Naive thymus-derived CD4-positive, alpha-beta T cell (primary cell): ENCODE data around the gene LST1. TPM values are rescaled to one million over a fixed set of nuclear protein-coding genes. Genes with fewer than 3 reads are reported as not detected.

Experiments
- ATAC-seq: fragments of 150-1000 bp; cut with Tn5 transposase; 2 replicates; pipeline ENCODE4 v1.10.0; 2021; ENCODE audit warnings: mild to moderate bottlenecking, moderate library complexity
- CTCF ChIA-PET: fragments of 350-600 bp; sonication (Branson Sonifier 250); formaldehyde crosslinking; loops from one replicate; lab custom pipeline; 2021; ENCODE audit warnings: antibody characterized with exemption; lab: Charles Lee
- POLR2A ChIA-PET: fragments of 350-600 bp; sonication (Branson Sonifier 250); formaldehyde crosslinking; loops from one replicate; lab custom pipeline; 2021; ENCODE audit warnings: antibody characterized with exemption, inconsistent platforms; lab: Charles Lee
- DNase-seq, 9 donors: peaks; one replicate each; pipeline versions ENCODE4 v3.0.0 to v3.0.0-alpha.2; 2020 to 2022; ENCODE audit warnings: mixed read lengths in 1 of 9
- H3K27ac ChIP-seq: one replicate; pipeline ENCODE4 v1.7.0; 2013; ENCODE audit warnings: mild to moderate bottlenecking, low read depth, low read length, moderate library complexity
- H3K27me3 ChIP-seq, 2 donors: one replicate each; pipeline ENCODE4 v1.7.0; 2013; ENCODE audit warnings: low read length in 2 of 2, mild to moderate bottlenecking in 2 of 2, moderate library complexity in 2 of 2; ENCODE audit not compliant: control insufficient read depth in 2 of 2, insufficient read depth in 2 of 2
- H3K36me3 ChIP-seq, 3 experiments: 1 replicate in 2 of 3; 2 replicates in 1 of 3; pipeline ENCODE4 v1.7.0; 2013; ENCODE audit warnings: low read length in 3 of 3, mild to moderate bottlenecking in 3 of 3, moderate library complexity in 1 of 3; ENCODE audit not compliant: insufficient read depth in 3 of 3, control insufficient read depth in 2 of 3
- H3K4me1 ChIP-seq, 2 donors: one replicate each; pipeline ENCODE4 v1.7.0; 2013; ENCODE audit warnings: low read length in 2 of 2, mild to moderate bottlenecking in 2 of 2, moderate library complexity in 1 of 2; ENCODE audit not compliant: control insufficient read depth in 2 of 2, insufficient read depth in 2 of 2
- H3K4me3 ChIP-seq: 2 replicates; pipeline ENCODE4 v1.7.0; 2013; ENCODE audit warnings: mild to moderate bottlenecking, low read length
- H3K9me3 ChIP-seq, 3 experiments: 1 replicate in 2 of 3; 2 replicates in 1 of 3; pipeline ENCODE4 v1.7.0; 2013; ENCODE audit warnings: low read length in 3 of 3; ENCODE audit not compliant: control insufficient read depth in 2 of 3
- H3K27ac Mint-ChIP-seq, 9 donors: one replicate each; pipeline ENCODE4 v1.8.0; 2020 to 2022; ENCODE audit warnings: mixed read lengths in 9 of 9, mild to moderate bottlenecking in 8 of 9, moderate library complexity in 5 of 9, inconsistent platforms in 2 of 9
- H3K27me3 Mint-ChIP-seq, 5 donors: one replicate each; pipeline ENCODE4 v1.8.0; 2021 to 2022; ENCODE audit warnings: mixed read lengths in 5 of 5, mild to moderate bottlenecking in 1 of 5
- H3K36me3 Mint-ChIP-seq, 5 donors: one replicate each; pipeline ENCODE4 v1.8.0; 2020 to 2022; ENCODE audit warnings: mixed read lengths in 5 of 5, mild to moderate bottlenecking in 3 of 5, inconsistent platforms in 1 of 5
- H3K4me1 Mint-ChIP-seq, 7 donors: one replicate each; pipeline ENCODE4 v1.8.0; 2020 to 2022; ENCODE audit warnings: mixed read lengths in 7 of 7, mild to moderate bottlenecking in 3 of 7, inconsistent platforms in 1 of 7
- H3K4me3 Mint-ChIP-seq, 10 donors: one replicate each; pipeline ENCODE4 v1.8.0; 2020 to 2022; ENCODE audit warnings: mild to moderate bottlenecking in 10 of 10, mixed read lengths in 10 of 10, moderate library complexity in 6 of 10, inconsistent platforms in 2 of 10
- H3K9me3 Mint-ChIP-seq, 11 donors: one replicate each; pipeline ENCODE4 v1.8.0; 2020 to 2022; ENCODE audit warnings: mixed read lengths in 11 of 11, mild to moderate bottlenecking in 4 of 11, inconsistent platforms in 1 of 11, moderate library complexity in 1 of 11
- intact Hi-C, 2 donors: fragments of 100-400 bp; cut with micrococcal nuclease; formaldehyde crosslinking; loops; one replicate each; pipeline ENCODE4 v1.15.1; 2023
- polyA plus RNA-seq, 2 donors: library from polyadenylated mRNA; unstranded; fragments of 300-500 nt; fragmentation: Illumina TruSeq; gene quantifications; one replicate each; pipeline ENCODE4 v1.2.3, GENCODE V29; 2021
- total RNA-seq, 6 experiments: library from RNA in 5 of 6; stranded (reverse) in 5 of 6; gene quantifications; 1 replicate in 5 of 6; 2 replicates in 1 of 6; pipeline ENCODE4 v1.2.3 and lab custom pipeline; 2021 to 2026

Gene LST1
- total and polyA plus RNA-seq, 7 experiments from 2014 or later = 8.4 to 234 (median 16.2) TPM

DNA sequence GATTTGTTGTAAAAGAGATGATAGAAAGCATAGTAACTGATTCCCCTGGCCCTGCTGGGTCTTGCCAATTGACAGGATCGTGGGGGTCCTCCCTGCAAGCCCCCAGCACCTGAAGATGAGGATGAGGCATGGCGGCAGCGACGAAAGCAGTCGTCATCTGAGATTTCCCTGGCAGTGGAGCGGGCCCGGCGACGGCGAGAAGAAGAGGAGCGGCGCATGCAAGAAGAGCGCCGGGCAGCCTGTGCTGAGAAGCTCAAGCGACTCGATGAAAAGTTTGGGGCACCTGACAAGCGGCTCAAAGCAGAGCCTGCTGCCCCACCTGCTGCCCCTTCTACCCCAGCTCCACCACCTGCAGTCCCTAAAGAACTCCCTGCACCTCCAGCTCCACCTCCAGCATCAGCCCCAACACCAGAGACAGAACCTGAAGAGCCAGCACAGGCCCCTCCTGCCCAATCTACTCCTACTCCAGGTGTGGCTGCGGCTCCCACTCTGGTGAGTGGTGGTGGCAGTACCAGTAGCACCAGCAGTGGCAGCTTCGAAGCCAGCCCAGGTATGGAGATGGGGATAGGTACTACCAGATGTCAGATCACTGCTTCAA lies 41.7 kb downstream of the LST1 start:
- Histone ChIP-seq H3K27me3 (no peaks in the 10 kb centered on the region), H3K36me3 (peaks cover 20 to 95% (median 35%) of the 10 kb centered on the region in 3 experiments), H3K4me1 (no peaks in the 10 kb centered on the region), H3K9me3 (no peaks in the 10 kb centered on the region), H3K4me3 (no peak overlapping the region), H3K27ac (no peak overlapping the region)
- no peak for ATAC-seq
- ChIA-PET POLR2A (interaction anchor here (1.3 to 66.4 kb wide), 3 partner anchors 12 to 64 kb away, joined by 4 to 3078 read pairs (median 7); partner anchors contain the start of genes ATP6V1G2, BAG6, DDX39B and LST1), CTCF (no interaction called here)
- DNase-seq = no peak
- peaks cover 0 to 20% (median 4%) of the 10 kb centered on the region in 7 donors for H3K4me1 Mint-ChIP-seq
- H3K27ac Mint-ChIP-seq = peak overlapping the region in 1 of 9 donors; percentile 36
- intact Hi-C loops = no loop called here
- H3K27me3 Mint-ChIP-seq = no peaks in the 10 kb centered on the region
- H3K4me3 Mint-ChIP-seq = no peak overlapping the region
- H3K9me3 Mint-ChIP-seq = no peaks in the 10 kb centered on the region
- H3K36me3 Mint-ChIP-seq = peaks cover 14 to 57% (median 26%) of the 10 kb centered on the region in 5 donors

DNA sequence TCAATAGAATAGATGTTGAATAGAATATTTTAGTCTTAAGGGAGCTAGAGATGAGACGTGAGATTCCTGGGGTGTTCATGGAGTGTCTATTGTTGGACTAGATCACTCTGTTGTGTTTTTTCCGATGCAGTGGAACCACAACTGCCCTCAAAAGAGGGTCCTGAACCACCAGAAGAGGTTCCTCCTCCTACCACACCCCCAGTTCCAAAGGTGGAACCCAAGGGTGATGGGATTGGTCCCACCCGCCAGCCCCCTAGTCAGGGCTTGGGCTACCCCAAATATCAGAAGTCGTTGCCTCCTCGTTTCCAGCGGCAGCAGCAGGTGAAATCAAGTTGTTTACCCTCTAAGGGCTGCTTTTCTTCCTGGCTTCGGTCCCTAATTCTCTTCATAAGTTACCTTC lies 42.9 kb downstream of the LST1 start:
- DNase-seq (no peak), ATAC-seq (no peak)
- Histone ChIP-seq H3K36me3 (peaks cover 27 to 100% (median 39%) of the 10 kb centered on the region in 3 experiments), H3K4me1 (no peaks in the 10 kb centered on the region), H3K4me3 (no peak overlapping the region), H3K27ac (no peak overlapping the region), H3K9me3 (no peaks in the 10 kb centered on the region), H3K27me3 (no peaks in the 10 kb centered on the region)
- intact Hi-C loops = no loop called here
- Mint-ChIP-seq H3K9me3 (no peaks in the 10 kb centered on the region), H3K4me1 (peaks cover 0 to 16% (median 2%) of the 10 kb centered on the region in 7 donors), H3K27ac (peak overlapping the region in 3 of 9 donors; percentile 53 to 86 (median 67)), H3K27me3 (no peaks in the 10 kb centered on the region), H3K36me3 (peaks cover 13 to 56% (median 26%) of the 10 kb centered on the region in 5 donors), H3K4me3 (no peak overlapping the region)
- CTCF ChIA-PET = no interaction called here
- POLR2A ChIA-PET = interaction anchor here (0.5 to 66.4 kb wide), 4 partner anchors 19 to 362 kb away, joined by 3 to 3078 read pairs (median 3); partner anchors contain the start of genes ATP6V1G2, DDX39B, LST1 and LTA

GRCh38 chr6:31630177-31630934 lies 44.3 kb downstream of the LST1 start:
- Histone ChIP-seq H3K9me3 (no peaks in the 10 kb centered on the region), H3K27me3 (no peaks in the 10 kb centered on the region), H3K4me3 (no peak overlapping the region), H3K4me1 (no peaks in the 10 kb centered on the region), H3K36me3 (peaks cover 25 to 100% (median 38%) of the 10 kb centered on the region in 3 experiments), H3K27ac (no peak overlapping the region)
- Mint-ChIP-seq H3K9me3 (no peaks in the 10 kb centered on the region), H3K4me3 (no peak overlapping the region), H3K4me1 (peaks cover 0 to 17% (median 3%) of the 10 kb centered on the region in 7 donors), H3K27ac (peak overlapping the region in 3 of 9 donors; percentile 57 to 82 (median 78)), H3K27me3 (no peaks in the 10 kb centered on the region), H3K36me3 (peaks cover 15 to 56% (median 29%) of the 10 kb centered on the region in 5 donors)
- ATAC-seq = no peak
- DNase-seq = no peak
- intact Hi-C loops = no loop called here
- CTCF ChIA-PET = no interaction called here
- POLR2A ChIA-PET = interaction anchor here (0.6 to 1.2 kb wide), 2 partner anchors 23 to 1713 kb away, joined by 3 to 4 read pairs; no protein-coding TSS in a partner anchor

DNA sequence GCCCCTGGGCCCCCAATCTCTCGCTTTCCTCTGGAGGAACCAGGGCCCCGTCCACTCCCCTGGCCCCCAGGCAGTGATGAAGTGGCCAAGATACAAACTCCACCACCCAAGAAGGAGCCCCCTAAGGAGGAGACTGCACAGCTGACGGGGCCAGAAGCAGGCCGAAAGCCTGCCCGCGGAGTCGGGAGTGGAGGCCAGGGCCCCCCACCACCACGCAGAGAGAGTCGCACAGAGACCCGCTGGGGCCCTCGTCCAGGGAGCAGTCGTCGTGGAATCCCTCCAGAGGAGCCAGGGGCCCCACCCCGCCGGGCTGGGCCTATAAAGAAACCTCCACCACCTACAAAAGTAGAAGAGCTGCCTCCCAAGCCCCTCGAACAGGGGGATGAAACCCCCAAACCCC lies 45.1 kb downstream of the LST1 start:
- Histone ChIP-seq H3K27ac (no peak overlapping the region), H3K4me1 (no peaks in the 10 kb centered on the region), H3K4me3 (no peak overlapping the region), H3K36me3 (peaks cover 17 to 100% (median 31%) of the 10 kb centered on the region in 3 experiments), H3K9me3 (no peaks in the 10 kb centered on the region), H3K27me3 (no peaks in the 10 kb centered on the region)
- CTCF ChIA-PET = no interaction called here
- no peak overlapping the region for H3K27ac Mint-ChIP-seq
- ATAC-seq (no peak), DNase-seq (no peak)
- H3K36me3 Mint-ChIP-seq = peaks cover 15 to 56% (median 30%) of the 10 kb centered on the region in 5 donors
- H3K4me3 Mint-ChIP-seq = no peak overlapping the region
- intact Hi-C loops = no loop called here
- H3K4me1 Mint-ChIP-seq = peaks cover 0 to 15% (median 0%) of the 10 kb centered on the region in 7 donors
- POLR2A ChIA-PET = no interaction called here
- H3K27me3 Mint-ChIP-seq = no peaks in the 10 kb centered on the region
- H3K9me3 Mint-ChIP-seq = no peaks in the 10 kb centered on the region

DNA sequence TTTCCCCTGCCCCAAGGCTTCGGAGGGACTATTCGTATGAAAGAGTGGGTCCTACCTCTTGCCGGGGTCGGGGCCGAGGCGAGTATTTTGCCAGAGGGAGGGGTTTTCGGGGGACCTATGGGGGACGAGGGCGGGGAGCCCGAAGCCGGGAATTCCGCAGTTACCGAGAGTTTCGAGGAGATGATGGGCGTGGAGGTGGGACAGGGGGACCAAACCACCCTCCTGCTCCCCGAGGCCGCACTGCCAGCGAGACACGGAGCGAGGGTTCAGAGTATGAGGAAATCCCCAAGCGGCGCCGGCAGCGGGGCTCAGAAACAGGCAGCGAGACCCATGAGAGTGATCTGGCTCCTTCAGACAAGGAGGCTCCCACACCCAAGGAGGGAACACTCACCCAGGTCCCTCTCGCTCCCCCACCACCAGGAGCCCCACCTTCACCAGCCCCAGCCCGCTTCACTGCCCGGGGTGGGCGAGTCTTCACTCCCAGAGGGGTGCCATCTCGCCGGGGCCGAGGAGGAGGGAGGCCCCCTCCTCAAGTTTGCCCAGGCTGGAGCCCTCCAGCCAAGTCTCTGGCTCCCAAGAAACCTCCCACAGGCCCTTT lies 45.7 kb downstream of the LST1 start:
- Mint-ChIP-seq H3K36me3 (peaks cover 15 to 56% (median 24%) of the 10 kb centered on the region in 5 donors), H3K27ac (peak overlapping the region in 1 of 9 donors; percentile 8), H3K9me3 (no peaks in the 10 kb centered on the region), H3K4me3 (no peak overlapping the region), H3K27me3 (no peaks in the 10 kb centered on the region), H3K4me1 (peaks cover 0 to 17% (median 0%) of the 10 kb centered on the region in 7 donors)
- Histone ChIP-seq H3K4me3 (no peak overlapping the region), H3K27ac (no peak overlapping the region), H3K4me1 (no peaks in the 10 kb centered on the region), H3K27me3 (no peaks in the 10 kb centered on the region), H3K36me3 (peaks cover 16 to 100% (median 26%) of the 10 kb centered on the region in 3 experiments), H3K9me3 (no peaks in the 10 kb centered on the region)
- ATAC-seq = no peak
- intact Hi-C loops = no loop called here
- DNase-seq = no peak
- ChIA-PET POLR2A (no interaction called here), CTCF (no interaction called here)

DNA sequence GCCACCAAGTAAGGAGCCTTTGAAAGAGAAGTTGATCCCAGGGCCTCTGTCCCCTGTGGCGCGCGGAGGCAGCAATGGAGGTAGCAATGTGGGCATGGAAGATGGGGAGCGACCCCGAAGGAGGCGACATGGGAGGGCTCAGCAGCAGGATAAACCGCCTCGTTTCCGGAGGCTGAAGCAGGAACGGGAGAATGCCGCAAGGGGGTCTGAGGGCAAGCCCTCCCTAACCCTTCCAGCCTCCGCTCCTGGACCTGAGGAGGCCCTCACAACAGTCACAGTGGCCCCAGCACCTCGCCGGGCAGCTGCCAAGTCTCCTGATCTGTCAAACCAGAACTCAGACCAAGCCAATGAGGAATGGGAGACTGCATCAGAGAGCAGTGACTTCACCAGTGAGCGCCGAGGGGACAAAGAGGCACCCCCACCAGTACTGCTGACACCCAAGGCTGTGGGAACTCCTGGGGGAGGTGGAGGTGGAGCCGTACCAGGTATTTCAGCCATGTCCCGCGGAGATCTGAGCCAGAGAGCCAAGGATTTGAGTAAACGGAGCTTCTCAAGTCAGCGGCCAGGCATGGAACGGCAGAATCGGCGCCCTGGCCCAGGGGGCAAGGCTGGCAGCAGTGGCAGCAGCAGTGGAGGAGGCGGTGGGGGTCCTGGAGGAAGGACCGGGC lies 46.3 kb downstream of the LST1 start:
- ChIA-PET CTCF (no interaction called here), POLR2A (no interaction called here)
- H3K9me3 Mint-ChIP-seq = no peaks in the 10 kb centered on the region
- Histone ChIP-seq H3K9me3 (no peaks in the 10 kb centered on the region), H3K4me1 (no peaks in the 10 kb centered on the region), H3K27me3 (no peaks in the 10 kb centered on the region), H3K36me3 (peaks cover 15 to 100% (median 21%) of the 10 kb centered on the region in 3 experiments), H3K4me3 (no peak overlapping the region), H3K27ac (no peak overlapping the region)
- H3K27me3 Mint-ChIP-seq = no peaks in the 10 kb centered on the region
- DNase-seq = no peak
- intact Hi-C loops = no loop called here
- peaks cover 0 to 14% (median 0%) of the 10 kb centered on the region in 7 donors for H3K4me1 Mint-ChIP-seq
- H3K36me3 Mint-ChIP-seq = peaks cover 15 to 55% (median 20%) of the 10 kb centered on the region in 5 donors
- H3K27ac Mint-ChIP-seq = peak overlapping the region in 2 of 9 donors; percentile 33 to 38
- no peak overlapping the region for H3K4me3 Mint-ChIP-seq
- no peak for ATAC-seq
